NT2/D1 (cell line): ENCODE measurements around the gene TRIM46.

Experiments used
- DNase-seq: peaks from one replicate; pipeline ENCODE4 v3.0.0-alpha.2; 2011; ENCODE audit warnings: low read depth, low spot score
- H3K27me3 ChIP-seq: 2 replicates; pipeline ENCODE4 v1.6.0; 2011; ENCODE audit warnings: mild to moderate bottlenecking; ENCODE audit not compliant: insufficient read length, insufficient read depth
- H3K36me3 ChIP-seq: 2 replicates; pipeline ENCODE4 v1.6.1; 2011; ENCODE audit warnings: mild to moderate bottlenecking, low read length, mixed read lengths; ENCODE audit not compliant: insufficient read depth, insufficient read length
- H3K4me1 ChIP-seq: 2 replicates; pipeline ENCODE4 v1.5.1; 2011; ENCODE audit not compliant: insufficient read depth, insufficient read length
- H3K4me3 ChIP-seq: 2 replicates; pipeline ENCODE4 v1.5.1; 2011; ENCODE audit warnings: low read depth; ENCODE audit not compliant: insufficient read length
- H3K9ac ChIP-seq: 2 replicates; pipeline ENCODE4 v1.6.0; 2011; ENCODE audit warnings: low read depth; ENCODE audit not compliant: insufficient read length
- H3K9me3 ChIP-seq: 2 replicates; pipeline ENCODE4 v1.5.1; 2011; ENCODE audit warnings: mild to moderate bottlenecking, low read length; ENCODE audit not compliant: insufficient read depth
- SUZ12 ChIP-seq: IDR thresholded peaks from 2 replicates; pipeline ENCODE4 v1.6.1; 2011; ENCODE audit not compliant: insufficient read length, insufficient read depth; ENCODE audit errors: extremely low read depth
- YY1 ChIP-seq: IDR thresholded peaks from 2 replicates; pipeline ENCODE4 v1.6.1; 2011; ENCODE audit not compliant: insufficient read length, insufficient read depth
- ZNF274 ChIP-seq: IDR thresholded peaks from 2 replicates; pipeline ENCODE4 v1.6.1; 2011; ENCODE audit warnings: mild to moderate bottlenecking, low read depth, low read length

TRIM46 gene

DNA sequence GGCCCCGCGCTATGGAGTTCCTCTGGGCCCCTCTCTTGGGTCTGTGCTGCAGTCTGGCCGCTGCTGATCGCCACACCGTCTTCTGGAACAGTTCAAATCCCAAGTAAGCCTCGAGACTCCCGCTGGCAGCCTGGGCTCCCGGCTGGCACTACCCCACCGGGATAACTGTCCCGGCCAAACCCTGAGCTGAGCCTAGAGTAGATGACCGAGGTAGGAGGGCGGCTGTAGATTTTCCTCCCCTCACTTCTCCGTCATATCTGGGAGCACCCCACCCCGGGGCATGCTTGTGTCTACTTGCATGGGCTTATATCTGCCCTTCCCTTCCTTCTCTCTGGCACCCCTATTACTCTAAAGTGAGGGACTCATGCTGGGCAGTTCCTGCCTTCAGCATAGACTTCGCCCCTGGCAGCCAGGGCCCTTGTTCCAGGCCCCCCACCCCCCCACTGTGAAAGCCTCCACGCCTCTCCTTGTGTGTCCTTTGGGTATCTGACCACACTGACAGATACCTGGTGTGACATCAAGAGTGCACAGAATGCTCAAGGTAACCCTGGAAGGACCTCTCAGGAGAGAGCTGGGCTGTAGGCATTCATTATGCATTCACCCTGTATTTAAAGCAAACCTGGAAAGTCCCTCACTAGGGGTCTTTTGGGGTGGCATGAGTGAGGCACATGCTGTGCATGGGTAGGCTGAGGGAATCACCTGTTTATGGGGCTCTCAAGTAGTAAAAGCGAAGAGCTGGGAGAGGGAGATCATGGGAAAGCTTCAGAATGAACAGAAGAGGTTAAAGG lies 45.5 kb upstream of the TRIM46 start:
- H3K9ac ChIP-seq: peak overlapping the region; percentile 83
- peak overlapping the region; percentile 52 for H3K4me3 ChIP-seq
- no peak for TF ChIP-seq ZNF274
- no peak for TF ChIP-seq SUZ12
- TF ChIP-seq YY1: no peak
- peaks cover 49% of the 10 kb centered on the region for H3K4me1 ChIP-seq
- peaks cover 72% of the 10 kb centered on the region for H3K27me3 ChIP-seq
- H3K36me3 ChIP-seq: peaks cover 15% of the 10 kb centered on the region
- no peak for DNase-seq
- H3K9me3 ChIP-seq: no peaks in the 10 kb centered on the region

DNA sequence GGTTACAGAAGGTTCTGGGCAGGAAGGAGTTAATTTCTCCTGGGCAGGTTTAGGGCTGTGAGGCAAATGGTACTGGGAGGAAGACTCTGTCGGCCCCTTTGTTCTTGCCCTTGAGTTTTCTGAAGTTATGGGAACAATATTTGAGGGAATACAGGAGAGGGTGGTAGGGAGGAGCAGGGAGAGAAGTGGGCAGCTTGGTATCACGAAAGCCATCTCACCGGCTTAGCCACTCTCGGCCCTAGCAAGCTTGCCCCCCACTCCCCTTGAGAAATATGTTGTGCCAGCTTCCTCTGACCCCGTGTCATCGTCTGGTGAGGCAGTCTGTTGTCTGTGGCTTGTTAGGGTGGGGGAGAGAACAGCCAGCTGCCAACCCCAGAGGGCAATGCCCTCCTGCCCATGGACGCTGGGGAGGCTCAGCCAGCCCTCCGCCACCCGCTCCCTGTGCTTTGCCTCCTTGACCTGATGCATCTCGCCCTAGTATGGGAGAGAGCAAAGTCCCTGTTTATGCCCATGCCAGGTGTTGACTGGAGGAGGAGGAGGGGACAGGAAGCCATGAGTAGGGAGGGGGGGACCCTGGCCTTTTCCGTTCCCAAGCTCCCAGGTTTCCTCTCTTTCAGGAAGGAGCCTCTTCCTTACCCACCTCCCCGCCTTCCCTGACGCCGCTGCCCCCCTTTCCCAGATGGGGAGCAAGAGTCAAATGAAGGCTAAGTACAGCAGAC lies 44.7 kb upstream of the TRIM46 start:
- Histone ChIP-seq H3K9me3 (no peaks in the 10 kb centered on the region), H3K4me1 (peaks cover 49% of the 10 kb centered on the region), H3K9ac (peak overlapping the region; percentile 44), H3K4me3 (peak overlapping the region; percentile 52), H3K36me3 (peaks cover 22% of the 10 kb centered on the region), H3K27me3 (peaks cover 66% of the 10 kb centered on the region)
- no peak for DNase-seq
- TF ChIP-seq SUZ12: no peak
- no peak for TF ChIP-seq ZNF274
- no peak for TF ChIP-seq YY1

DNA sequence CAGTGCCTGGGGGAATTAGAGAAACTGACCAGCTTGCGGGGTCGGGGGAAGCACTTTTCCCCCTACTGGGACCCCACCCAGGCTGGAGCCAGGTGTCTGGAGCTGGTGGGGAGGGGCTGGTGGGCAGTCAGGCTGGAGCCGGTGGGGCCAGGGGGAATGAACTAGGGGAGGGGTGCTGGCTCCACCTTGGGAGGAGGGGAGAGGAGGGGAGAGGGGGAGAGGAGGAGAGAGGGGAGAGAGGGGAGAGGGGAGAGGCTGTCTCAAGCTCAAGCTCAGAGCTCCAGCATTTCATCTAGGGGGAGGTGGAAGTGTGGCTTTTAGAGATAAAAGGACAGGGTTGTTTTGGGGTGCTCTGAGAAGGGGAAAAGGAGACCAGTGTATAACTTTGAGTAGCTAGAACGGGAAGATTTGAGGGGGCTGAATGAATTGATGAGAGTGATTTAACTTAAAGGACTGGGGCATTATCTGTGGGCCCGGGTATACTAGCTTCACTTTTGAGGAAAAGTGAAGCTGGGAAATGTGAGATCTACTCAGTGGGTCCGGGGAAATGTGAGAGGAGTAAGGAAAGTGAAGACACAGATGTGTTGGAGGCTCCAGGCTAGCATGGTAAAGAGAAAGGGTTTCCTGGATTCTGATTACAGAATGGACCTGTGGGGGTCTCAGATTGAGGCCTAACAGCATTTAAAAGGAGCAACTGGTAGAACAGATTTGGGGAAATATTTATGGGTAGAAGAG lies 43.2 kb upstream of the TRIM46 start:
- Histone ChIP-seq H3K4me3 (peak overlapping the region; percentile 29), H3K9ac (peak overlapping the region; percentile 65), H3K36me3 (peaks cover 29% of the 10 kb centered on the region), H3K27me3 (peaks cover 50% of the 10 kb centered on the region), H3K9me3 (no peaks in the 10 kb centered on the region), H3K4me1 (peaks cover 42% of the 10 kb centered on the region)
- DNase-seq: no peak
- TF ChIP-seq SUZ12: no peak
- TF ChIP-seq ZNF274: no peak
- TF ChIP-seq YY1: no peak

DNA sequence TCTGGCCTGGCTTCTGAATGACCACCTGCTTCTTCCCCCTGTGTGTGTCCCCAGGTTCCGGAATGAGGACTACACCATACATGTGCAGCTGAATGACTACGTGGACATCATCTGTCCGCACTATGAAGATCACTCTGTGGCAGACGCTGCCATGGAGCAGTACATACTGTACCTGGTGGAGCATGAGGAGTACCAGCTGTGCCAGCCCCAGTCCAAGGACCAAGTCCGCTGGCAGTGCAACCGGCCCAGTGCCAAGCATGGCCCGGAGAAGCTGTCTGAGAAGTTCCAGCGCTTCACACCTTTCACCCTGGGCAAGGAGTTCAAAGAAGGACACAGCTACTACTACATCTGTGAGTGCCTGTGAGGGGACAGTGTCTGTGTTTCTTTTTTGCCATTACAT lies 42.4 kb upstream of the TRIM46 start:
- H3K4me3 ChIP-seq: no peak overlapping the region
- TF ChIP-seq ZNF274 (no peak), SUZ12 (no peak), YY1 (no peak)
- H3K27me3 ChIP-seq: peaks cover 42% of the 10 kb centered on the region
- no peaks in the 10 kb centered on the region for H3K9me3 ChIP-seq
- H3K4me1 ChIP-seq: peaks cover 34% of the 10 kb centered on the region
- no peak overlapping the region for H3K9ac ChIP-seq
- no peak for DNase-seq
- peaks cover 29% of the 10 kb centered on the region for H3K36me3 ChIP-seq

GRCh38 chr1:155131856-155132255 lies 41.8 kb upstream of the TRIM46 start:
- no peak overlapping the region for H3K4me3 ChIP-seq
- H3K9me3 ChIP-seq: no peaks in the 10 kb centered on the region
- H3K9ac ChIP-seq: no peak overlapping the region
- H3K4me1 ChIP-seq: peaks cover 34% of the 10 kb centered on the region
- H3K36me3 ChIP-seq: peaks cover 31% of the 10 kb centered on the region
- H3K27me3 ChIP-seq: peaks cover 36% of the 10 kb centered on the region
- TF ChIP-seq ZNF274: no peak
- no peak for TF ChIP-seq SUZ12
- TF ChIP-seq YY1: no peak
- DNase-seq: no peak

DNA sequence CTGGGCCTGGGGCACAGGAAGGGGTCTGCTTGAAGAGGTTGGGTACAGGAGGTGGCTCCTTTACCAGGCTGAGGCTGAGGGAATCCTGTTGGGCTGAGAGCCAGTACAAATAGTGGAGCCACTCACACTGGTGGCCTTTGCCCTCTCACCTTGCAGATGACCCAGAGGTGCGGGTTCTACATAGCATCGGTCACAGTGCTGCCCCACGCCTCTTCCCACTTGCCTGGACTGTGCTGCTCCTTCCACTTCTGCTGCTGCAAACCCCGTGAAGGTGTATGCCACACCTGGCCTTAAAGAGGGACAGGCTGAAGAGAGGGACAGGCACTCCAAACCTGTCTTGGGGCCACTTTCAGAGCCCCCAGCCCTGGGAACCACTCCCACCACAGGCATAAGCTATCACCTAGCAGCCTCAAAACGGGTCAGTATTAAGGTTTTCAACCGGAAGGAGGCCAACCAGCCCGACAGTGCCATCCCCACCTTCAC lies 39.8 kb upstream of the TRIM46 start:
- Histone ChIP-seq H3K9ac (no peak overlapping the region), H3K36me3 (peaks cover 48% of the 10 kb centered on the region), H3K27me3 (peaks cover 18% of the 10 kb centered on the region), H3K9me3 (no peaks in the 10 kb centered on the region), H3K4me1 (peaks cover 28% of the 10 kb centered on the region), H3K4me3 (no peak overlapping the region)
- TF ChIP-seq SUZ12: no peak
- no peak for TF ChIP-seq YY1
- no peak for TF ChIP-seq ZNF274
- no peak for DNase-seq

DNA sequence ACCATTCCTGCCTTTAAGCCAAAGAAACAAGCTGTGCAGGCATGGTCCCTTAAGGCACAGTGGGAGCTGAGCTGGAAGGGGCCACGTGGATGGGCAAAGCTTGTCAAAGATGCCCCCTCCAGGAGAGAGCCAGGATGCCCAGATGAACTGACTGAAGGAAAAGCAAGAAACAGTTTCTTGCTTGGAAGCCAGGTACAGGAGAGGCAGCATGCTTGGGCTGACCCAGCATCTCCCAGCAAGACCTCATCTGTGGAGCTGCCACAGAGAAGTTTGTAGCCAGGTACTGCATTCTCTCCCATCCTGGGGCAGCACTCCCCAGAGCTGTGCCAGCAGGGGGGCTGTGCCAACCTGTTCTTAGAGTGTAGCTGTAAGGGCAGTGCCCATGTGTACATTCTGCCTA lies 39.3 kb upstream of the TRIM46 start:
- peaks cover 13% of the 10 kb centered on the region for H3K27me3 ChIP-seq
- peak overlapping the region; percentile 92 for H3K9ac ChIP-seq
- H3K36me3 ChIP-seq: peaks cover 50% of the 10 kb centered on the region
- H3K4me3 ChIP-seq: peak overlapping the region; percentile 64
- H3K4me1 ChIP-seq: peaks cover 25% of the 10 kb centered on the region
- TF ChIP-seq YY1 (no peak), SUZ12 (no peak), ZNF274 (no peak)
- no peak for DNase-seq
- no peaks in the 10 kb centered on the region for H3K9me3 ChIP-seq
